Mesothelial cell of epicardium (in vitro differentiated cells): ENCODE results near the gene ADGRD1. TPM values are rescaled to one million over a fixed set of nuclear protein-coding genes. Genes with fewer than 3 reads are reported as not detected.

Source experiments
- DNase-seq, 2 experiments: peaks; one replicate each; pipeline ENCODE4 v3.0.0; 2021; ENCODE audit warnings: low spot score in 2 of 2; ENCODE audit not compliant: unreplicated experiment in 2 of 2
- H3K27ac Mint-ChIP-seq: 2 replicates; pipeline ENCODE4 v1.8.0; 2021; ENCODE audit warnings: mixed read lengths
- H3K27me3 Mint-ChIP-seq: 2 replicates; pipeline ENCODE4 v1.8.0; 2021; ENCODE audit warnings: low read depth, mixed read lengths
- H3K36me3 Mint-ChIP-seq: 2 replicates; pipeline ENCODE4 v1.8.0; 2021; ENCODE audit warnings: mixed read lengths
- H3K4me1 Mint-ChIP-seq: 2 replicates; pipeline ENCODE4 v1.8.0; 2021; ENCODE audit warnings: mixed read lengths
- H3K4me3 Mint-ChIP-seq: 2 replicates; pipeline ENCODE4 v1.8.0; 2021; ENCODE audit warnings: mild to moderate bottlenecking, moderate library complexity, mixed read lengths
- H3K9me3 Mint-ChIP-seq: 2 replicates; pipeline ENCODE4 v1.8.0; 2021; ENCODE audit warnings: mixed read lengths
- total RNA-seq: library from RNA; stranded (reverse); gene quantifications from 3 replicates; pipeline ENCODE4 v1.2.1, GENCODE V29; 2021
- TF ChIP-seq, protein P1 (sequence below): fragments of 200-600 bp; sonication (generic); IDR thresholded peaks from one replicate; pipeline ENCODE4 v1.5.0; 2021; ENCODE audit warnings: antibody characterized with exemption; ENCODE audit not compliant: unreplicated experiment

The ADGRD1 gene
- total RNA-seq, 1 donor from 2014 or later = 7.2 TPM

DNA sequence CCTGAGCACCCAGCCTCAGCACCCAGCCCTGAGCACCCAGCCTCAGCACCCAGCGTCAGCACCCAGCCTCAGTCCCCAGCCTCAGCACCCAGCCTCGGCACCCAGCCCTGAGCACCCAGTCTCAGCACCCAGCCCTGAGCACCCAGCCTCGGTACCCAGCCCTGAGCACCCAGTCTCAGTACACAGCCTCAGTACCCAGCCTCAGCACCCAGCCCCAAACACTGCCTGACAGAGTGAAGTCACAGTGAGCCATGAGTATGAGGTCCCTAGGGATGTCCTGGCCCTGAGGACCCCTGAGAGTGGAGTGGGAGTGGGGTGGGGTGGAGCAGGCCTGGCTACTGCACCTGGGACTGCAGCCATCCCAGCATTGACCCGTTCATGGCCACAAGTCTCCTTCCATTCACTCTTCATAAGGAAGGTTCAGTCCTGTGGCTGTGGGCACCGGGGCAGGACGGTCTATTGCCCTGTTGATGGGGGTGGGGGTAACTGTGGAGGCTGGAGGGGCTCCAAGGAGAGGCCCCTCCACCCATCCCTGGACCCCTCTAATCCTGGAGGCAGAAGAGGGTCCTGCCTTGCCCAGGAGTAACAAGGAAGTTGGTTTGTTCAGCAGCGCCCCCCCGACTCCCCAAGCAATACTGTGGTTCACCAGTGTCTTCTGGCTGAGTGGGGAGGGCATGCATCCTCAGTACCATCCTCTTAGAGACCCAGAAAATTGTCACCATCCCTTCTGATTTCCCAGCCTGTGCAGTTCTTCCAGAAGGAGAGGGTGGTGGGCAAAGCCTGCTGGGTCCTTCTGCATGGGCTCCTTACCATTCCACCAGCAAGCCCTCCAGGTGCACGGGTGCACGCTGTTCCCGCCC lies 140.5 kb downstream of the ADGRD1 start:
- TF ChIP-seq, protein P1, sequence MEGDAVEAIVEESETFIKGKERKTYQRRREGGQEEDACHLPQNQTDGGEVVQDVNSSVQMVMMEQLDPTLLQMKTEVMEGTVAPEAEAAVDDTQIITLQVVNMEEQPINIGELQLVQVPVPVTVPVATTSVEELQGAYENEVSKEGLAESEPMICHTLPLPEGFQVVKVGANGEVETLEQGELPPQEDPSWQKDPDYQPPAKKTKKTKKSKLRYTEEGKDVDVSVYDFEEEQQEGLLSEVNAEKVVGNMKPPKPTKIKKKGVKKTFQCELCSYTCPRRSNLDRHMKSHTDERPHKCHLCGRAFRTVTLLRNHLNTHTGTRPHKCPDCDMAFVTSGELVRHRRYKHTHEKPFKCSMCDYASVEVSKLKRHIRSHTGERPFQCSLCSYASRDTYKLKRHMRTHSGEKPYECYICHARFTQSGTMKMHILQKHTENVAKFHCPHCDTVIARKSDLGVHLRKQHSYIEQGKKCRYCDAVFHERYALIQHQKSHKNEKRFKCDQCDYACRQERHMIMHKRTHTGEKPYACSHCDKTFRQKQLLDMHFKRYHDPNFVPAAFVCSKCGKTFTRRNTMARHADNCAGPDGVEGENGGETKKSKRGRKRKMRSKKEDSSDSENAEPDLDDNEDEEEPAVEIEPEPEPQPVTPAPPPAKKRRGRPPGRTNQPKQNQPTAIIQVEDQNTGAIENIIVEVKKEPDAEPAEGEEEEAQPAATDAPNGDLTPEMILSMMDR = no peak
- Mint-ChIP-seq H3K4me3 (no peak overlapping the region), H3K9me3 (no peaks in the 10 kb centered on the region), H3K27ac (no peak overlapping the region), H3K36me3 (no peaks in the 10 kb centered on the region), H3K4me1 (no peaks in the 10 kb centered on the region), H3K27me3 (peaks cover 4% of the 10 kb centered on the region)
- peak in 1 of 2 experiments; percentile 6 for DNase-seq

DNA sequence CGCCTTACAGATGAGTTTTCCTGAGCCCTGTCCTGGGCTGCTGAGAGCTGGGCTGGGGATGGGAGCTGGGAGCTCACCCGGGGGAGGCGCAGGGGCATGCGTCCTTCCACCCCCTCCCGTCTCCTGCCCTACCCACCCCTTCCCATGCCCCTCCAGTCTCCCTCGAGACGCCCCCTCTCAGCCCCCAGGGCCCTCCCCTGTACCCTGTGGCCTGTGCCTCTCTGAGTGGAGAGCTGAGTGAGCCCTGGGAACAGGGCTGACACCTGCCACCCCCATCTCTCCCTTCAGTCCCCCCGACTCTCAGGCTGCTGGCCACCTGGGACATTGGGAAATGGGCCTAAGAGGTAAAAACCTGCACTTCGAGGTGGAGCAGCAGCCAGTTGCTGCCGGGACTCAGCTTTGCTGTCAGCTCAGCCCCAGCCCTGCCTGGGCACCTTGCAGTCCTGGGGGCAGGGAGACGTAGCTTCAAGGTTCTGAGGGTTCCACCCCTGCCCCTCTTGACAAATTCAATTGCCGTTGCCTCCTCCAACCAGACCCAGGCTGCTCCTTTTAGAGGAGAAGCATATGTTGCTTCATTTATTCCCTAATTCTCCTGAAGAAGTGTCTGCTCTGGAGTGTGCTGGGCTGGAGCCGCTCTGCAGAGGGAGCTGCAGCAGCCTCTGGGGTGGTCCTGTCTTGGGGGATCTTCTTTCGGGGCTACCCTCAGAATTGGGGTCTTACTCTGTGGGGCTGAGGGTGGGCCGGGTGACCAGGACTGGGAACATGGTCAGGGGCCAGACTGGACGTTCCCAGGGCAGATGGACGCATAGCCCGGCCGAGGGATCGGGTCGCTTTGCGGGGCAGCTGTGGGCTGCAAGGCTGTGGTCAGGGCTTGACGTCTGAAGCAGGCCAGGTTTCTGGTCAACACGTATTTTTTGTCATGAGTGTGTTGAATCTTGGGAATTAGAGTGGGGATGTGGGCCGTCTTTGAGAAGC lies 141.4 kb downstream of the ADGRD1 start:
- Mint-ChIP-seq H3K36me3 (no peaks in the 10 kb centered on the region), H3K9me3 (no peaks in the 10 kb centered on the region), H3K4me3 (no peak overlapping the region), H3K4me1 (no peaks in the 10 kb centered on the region), H3K27ac (no peak overlapping the region), H3K27me3 (peaks cover 4% of the 10 kb centered on the region)
- TF ChIP-seq, protein P1 = no peak
- DNase-seq = peak in 1 of 2 experiments; percentile 17

DNA sequence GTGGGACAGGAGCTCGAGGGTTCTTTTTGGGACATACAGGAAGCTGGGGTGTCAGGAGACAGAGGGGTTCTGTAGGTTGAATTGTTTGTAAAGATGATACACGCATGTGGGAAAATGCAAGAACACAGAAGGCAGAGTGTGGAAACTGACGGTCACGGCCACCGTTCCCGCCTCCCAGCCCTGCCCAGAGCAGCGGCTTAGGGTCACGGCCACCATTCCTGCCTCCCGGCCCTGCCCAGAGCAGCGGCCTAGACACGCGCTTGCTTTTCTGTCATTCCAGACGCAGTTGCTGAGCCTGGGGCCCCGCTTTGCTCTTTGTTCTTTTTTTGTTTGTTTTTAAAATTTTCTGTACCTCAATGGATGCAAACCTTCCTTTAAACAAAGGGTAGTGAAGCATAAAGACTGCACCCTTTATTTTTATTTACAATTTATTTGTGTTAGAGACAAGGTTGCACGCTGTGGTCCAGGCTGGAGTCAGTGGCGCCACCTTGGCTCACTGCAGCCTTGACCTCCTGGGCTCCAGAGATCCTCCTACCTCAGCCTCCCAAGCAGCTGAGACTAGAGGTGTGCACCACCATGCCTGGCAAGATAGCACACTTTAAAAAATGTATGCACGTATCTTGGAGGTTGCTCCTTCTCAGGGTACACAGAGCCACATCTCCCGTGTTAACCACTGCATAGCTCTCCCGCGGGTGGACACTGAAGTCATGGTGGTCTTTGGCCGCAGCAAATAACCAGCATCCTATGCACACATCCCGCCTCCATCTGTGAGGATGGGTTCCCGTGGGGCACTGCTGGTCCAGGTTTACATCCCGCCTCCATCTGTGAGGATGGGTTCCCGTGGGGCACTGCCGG lies 142.3 kb downstream of the ADGRD1 start:
- TF ChIP-seq, protein P1 = no peak
- Mint-ChIP-seq H3K9me3 (no peaks in the 10 kb centered on the region), H3K4me3 (no peak overlapping the region), H3K27me3 (peaks cover 4% of the 10 kb centered on the region), H3K27ac (no peak overlapping the region), H3K4me1 (no peaks in the 10 kb centered on the region), H3K36me3 (no peaks in the 10 kb centered on the region)
- DNase-seq = no peak

DNA sequence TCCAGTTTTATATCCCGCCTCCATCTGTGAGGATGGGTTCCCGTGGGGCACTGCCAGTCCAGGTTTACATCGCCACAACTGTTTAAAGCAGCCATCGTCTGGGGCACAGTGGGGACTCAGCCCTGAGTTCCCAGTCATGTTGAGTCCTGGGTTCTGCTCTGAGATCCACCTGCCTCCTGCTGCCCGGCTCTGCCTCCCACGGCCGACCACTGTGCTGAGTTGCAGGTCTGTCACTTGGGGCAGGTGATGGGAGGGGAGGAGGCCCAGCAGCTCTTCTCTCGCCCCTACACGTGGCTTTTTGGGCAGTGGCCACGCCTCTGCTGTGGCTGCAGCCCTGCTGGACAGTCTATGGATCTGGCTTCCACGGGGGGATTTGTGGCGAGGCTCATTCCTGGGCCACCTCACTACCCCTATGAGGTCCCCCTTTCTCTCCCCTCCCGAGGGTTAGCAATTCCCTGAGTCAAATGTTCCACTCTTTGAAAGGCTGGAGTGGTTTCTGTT lies 143.0 kb downstream of the ADGRD1 start:
- no peaks in the 10 kb centered on the region for H3K36me3 Mint-ChIP-seq
- peaks cover 4% of the 10 kb centered on the region for H3K27me3 Mint-ChIP-seq
- H3K27ac Mint-ChIP-seq = no peak overlapping the region
- DNase-seq = peak in 1 of 2 experiments; percentile 10
- H3K4me1 Mint-ChIP-seq = no peaks in the 10 kb centered on the region
- TF ChIP-seq, protein P1 = no peak
- no peaks in the 10 kb centered on the region for H3K9me3 Mint-ChIP-seq
- H3K4me3 Mint-ChIP-seq = no peak overlapping the region
